H1 (cell line): ENCODE results near the gene ZNF415. TPM values are rescaled to one million over a fixed set of nuclear protein-coding genes. Genes with fewer than 3 reads are reported as not detected.

ENCODE experiments used
- BCL11A ChIP-seq, 2 experiments: IDR thresholded peaks; one replicate each; pipeline ENCODE4 v1.6.1; 2011; ENCODE audit warnings: low read depth in 2 of 2, low read length in 2 of 2, mild to moderate bottlenecking in 2 of 2
- FOSL1 ChIP-seq: IDR thresholded peaks from 2 replicates; pipeline ENCODE4 v1.6.1; 2011; ENCODE audit warnings: mild to moderate bottlenecking, low read depth, low read length, moderate library complexity; ENCODE audit not compliant: insufficient read depth
- JUND ChIP-seq: IDR thresholded peaks from 2 replicates; pipeline ENCODE4 v1.6.1; 2011; ENCODE audit warnings: mild to moderate bottlenecking, improper control_type of control experiment, low read length
- POLR2AphosphoS5 ChIP-seq: IDR thresholded peaks from 2 replicates; pipeline ENCODE4 v1.6.1; 2011; ENCODE audit warnings: low read depth, low read length
- POU5F1 ChIP-seq: IDR thresholded peaks from 2 replicates; pipeline ENCODE4 v1.6.1; 2011; ENCODE audit warnings: low read depth, mild to moderate bottlenecking, low read length, moderate library complexity
- SRF ChIP-seq: IDR thresholded peaks from 2 replicates; pipeline ENCODE4 v1.6.1; 2011; ENCODE audit warnings: mild to moderate bottlenecking, low read depth, low read length, moderate library complexity
- ZNF274 ChIP-seq: IDR thresholded peaks from 2 replicates; pipeline ENCODE4 v1.7.0; 2012; ENCODE audit warnings: low read length, borderline replicate concordance; ENCODE audit errors: extremely low read depth
- polyA plus RNA-seq, 7 experiments: library from polyadenylated mRNA; depleted of rRNA in 3 of 7; stranded (reverse) in 5 of 7; unstranded in 2 of 7; fragments of >200 nt in 5 of 7; fragments of 200-250 nt in 2 of 7; gene quantifications; 1 replicate in 5 of 7; 2 replicates in 1 of 7; 4 replicates in 1 of 7; pipeline versions ENCODE4 v1.2.1 to v1.2.3, GENCODE V29; 2011 to 2013; ENCODE audit warnings: missing spikeins in 2 of 7, mixed read lengths in 2 of 7
- total RNA-seq: library from RNA; stranded (reverse); fragmentation: NEBNext Ultra II Directional; extraction: Animal tissue kit (Norgen Biotek cat#: 25700); gene quantifications from 2 replicates; pipeline ENCODE4 v1.2.1, GENCODE V29; 2021
- TF ChIP-seq, protein P1 (sequence below): fragments of 300-600 bp; sonication (generic); IDR thresholded peaks from 2 replicates; pipeline ENCODE4 v1.7.1; 2012; ENCODE audit warnings: low read length, moderate library complexity, mild to moderate bottlenecking, inconsistent platforms; ENCODE audit not compliant: insufficient replicate concordance

Gene ZNF415
- total and polyA plus RNA-seq, 2 of the 8 experiments (the other 6 are each of a cell fraction or from before 2014, with no cell fraction given), result 5.8 to 9.7 TPM

DNA sequence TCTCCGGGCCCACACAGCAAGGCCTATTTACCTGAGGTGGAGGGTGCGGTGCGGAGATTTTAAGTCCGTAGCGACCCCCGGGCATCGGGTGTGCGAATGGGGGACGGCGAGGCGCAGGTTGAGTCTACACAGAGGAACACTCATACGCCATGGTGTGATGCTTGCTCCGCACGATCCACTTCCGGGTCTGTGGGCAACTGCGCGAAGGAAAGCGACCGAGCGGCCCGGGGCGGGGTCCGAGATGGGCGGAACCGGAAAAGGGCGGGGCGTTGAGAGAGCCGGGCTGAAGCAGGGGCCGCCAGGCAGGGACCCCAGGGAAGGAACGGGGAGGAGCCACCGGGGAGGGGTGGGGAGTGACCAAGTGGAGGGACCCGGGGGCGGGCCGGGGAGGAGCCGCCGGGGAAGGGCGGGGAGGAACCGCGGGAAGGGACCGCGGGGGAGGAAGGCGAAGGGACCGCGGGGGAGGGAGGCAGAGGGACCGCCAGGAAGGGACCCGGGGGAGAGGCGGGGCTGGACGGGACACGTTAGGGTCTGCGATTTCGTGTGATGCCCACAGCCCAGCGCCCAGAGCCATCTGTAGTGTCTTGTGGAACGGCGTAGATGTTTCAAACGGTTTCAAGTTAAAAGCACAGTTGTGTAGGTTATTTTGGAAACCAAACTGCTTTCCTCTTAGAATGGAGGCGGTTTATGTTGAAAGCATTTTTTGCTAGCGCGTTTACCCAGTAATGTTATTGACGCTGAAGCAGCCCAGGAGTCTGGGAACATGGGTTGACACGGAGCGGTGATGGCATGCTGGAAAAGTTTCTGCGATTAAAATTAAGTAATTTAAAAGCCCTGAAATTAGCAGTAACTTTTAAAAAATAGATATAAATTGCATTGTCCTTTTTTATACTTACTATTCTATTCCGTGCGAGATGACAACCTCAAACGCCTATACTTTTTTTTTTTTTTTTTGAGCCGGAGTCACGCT lies 29.2 kb downstream of the ZNF415 start, which contains the start of gene ZNF160 (continued):
- TF ChIP-seq, protein P1, sequence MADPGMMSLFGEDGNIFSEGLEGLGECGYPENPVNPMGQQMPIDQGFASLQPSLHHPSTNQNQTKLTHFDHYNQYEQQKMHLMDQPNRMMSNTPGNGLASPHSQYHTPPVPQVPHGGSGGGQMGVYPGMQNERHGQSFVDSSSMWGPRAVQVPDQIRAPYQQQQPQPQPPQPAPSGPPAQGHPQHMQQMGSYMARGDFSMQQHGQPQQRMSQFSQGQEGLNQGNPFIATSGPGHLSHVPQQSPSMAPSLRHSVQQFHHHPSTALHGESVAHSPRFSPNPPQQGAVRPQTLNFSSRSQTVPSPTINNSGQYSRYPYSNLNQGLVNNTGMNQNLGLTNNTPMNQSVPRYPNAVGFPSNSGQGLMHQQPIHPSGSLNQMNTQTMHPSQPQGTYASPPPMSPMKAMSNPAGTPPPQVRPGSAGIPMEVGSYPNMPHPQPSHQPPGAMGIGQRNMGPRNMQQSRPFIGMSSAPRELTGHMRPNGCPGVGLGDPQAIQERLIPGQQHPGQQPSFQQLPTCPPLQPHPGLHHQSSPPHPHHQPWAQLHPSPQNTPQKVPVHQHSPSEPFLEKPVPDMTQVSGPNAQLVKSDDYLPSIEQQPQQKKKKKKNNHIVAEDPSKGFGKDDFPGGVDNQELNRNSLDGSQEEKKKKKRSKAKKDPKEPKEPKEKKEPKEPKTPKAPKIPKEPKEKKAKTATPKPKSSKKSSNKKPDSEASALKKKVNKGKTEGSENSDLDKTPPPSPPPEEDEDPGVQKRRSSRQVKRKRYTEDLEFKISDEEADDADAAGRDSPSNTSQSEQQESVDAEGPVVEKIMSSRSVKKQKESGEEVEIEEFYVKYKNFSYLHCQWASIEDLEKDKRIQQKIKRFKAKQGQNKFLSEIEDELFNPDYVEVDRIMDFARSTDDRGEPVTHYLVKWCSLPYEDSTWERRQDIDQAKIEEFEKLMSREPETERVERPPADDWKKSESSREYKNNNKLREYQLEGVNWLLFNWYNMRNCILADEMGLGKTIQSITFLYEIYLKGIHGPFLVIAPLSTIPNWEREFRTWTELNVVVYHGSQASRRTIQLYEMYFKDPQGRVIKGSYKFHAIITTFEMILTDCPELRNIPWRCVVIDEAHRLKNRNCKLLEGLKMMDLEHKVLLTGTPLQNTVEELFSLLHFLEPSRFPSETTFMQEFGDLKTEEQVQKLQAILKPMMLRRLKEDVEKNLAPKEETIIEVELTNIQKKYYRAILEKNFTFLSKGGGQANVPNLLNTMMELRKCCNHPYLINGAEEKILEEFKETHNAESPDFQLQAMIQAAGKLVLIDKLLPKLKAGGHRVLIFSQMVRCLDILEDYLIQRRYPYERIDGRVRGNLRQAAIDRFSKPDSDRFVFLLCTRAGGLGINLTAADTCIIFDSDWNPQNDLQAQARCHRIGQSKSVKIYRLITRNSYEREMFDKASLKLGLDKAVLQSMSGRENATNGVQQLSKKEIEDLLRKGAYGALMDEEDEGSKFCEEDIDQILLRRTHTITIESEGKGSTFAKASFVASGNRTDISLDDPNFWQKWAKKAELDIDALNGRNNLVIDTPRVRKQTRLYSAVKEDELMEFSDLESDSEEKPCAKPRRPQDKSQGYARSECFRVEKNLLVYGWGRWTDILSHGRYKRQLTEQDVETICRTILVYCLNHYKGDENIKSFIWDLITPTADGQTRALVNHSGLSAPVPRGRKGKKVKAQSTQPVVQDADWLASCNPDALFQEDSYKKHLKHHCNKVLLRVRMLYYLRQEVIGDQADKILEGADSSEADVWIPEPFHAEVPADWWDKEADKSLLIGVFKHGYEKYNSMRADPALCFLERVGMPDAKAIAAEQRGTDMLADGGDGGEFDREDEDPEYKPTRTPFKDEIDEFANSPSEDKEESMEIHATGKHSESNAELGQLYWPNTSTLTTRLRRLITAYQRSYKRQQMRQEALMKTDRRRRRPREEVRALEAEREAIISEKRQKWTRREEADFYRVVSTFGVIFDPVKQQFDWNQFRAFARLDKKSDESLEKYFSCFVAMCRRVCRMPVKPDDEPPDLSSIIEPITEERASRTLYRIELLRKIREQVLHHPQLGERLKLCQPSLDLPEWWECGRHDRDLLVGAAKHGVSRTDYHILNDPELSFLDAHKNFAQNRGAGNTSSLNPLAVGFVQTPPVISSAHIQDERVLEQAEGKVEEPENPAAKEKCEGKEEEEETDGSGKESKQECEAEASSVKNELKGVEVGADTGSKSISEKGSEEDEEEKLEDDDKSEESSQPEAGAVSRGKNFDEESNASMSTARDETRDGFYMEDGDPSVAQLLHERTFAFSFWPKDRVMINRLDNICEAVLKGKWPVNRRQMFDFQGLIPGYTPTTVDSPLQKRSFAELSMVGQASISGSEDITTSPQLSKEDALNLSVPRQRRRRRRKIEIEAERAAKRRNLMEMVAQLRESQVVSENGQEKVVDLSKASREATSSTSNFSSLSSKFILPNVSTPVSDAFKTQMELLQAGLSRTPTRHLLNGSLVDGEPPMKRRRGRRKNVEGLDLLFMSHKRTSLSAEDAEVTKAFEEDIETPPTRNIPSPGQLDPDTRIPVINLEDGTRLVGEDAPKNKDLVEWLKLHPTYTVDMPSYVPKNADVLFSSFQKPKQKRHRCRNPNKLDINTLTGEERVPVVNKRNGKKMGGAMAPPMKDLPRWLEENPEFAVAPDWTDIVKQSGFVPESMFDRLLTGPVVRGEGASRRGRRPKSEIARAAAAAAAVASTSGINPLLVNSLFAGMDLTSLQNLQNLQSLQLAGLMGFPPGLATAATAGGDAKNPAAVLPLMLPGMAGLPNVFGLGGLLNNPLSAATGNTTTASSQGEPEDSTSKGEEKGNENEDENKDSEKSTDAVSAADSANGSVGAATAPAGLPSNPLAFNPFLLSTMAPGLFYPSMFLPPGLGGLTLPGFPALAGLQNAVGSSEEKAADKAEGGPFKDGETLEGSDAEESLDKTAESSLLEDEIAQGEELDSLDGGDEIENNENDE, result no peak
- no peak for TF ChIP-seq JUND
- TF ChIP-seq SRF, result no peak
- no peak for TF ChIP-seq ZNF274
- TF ChIP-seq POU5F1, result no peak
- no peak for TF ChIP-seq BCL11A (IDR thresholded peaks at IDR 0.05; ENCODE audit: low read depth in 2 of 2, low read length in 2 of 2)
- TF ChIP-seq FOSL1, result no peak
- TF ChIP-seq POLR2AphosphoS5, result peak; percentile 92
